ENCODE measurements around the gene LANCL1. TPM values are rescaled to one million over a fixed set of nuclear protein-coding genes. Genes with fewer than 3 reads are reported as not detected.

The LANCL1 gene
- total and polyA plus RNA-seq, 12 donors = 7.7 to 62.2 (median 37.7) TPM

DNA sequence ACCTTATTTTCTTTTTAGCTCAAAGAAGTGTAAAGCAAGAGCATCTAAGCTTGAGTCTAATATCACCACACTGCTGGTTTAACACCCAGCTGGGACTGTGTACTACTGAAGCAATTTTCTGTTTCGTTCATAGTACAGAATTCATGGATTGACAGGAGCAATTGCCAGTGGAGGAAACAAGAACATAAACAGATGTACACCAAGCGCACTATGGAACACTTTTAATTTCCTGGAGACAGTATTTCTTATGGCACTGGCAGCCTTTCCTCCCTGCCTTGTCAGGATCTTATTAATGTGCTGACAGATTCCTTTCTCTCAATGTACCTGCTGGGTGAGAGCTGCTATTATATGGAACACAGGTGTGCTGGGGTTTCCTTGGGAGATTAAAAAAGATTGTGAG is 4.2 kb upstream of the LANCL1 start:
- Histone ChIP-seq H3K27ac (no peak overlapping the region), H3K9me3 (replicated peaks in 1 of 3) (no peaks in the 10 kb centered on the region), H3K4me3 (no peak overlapping the region), H3K27me3 (no peaks in the 10 kb centered on the region), H3K4me1 (replicated peaks in 1 of 2) (peaks cover 3 to 4% of the 10 kb centered on the region in 2 donors), H3K36me3 (replicated peaks in 1 of 2) (no peaks in the 10 kb centered on the region)
- DNase-seq = no peak
- TF ChIP-seq POLR2A (IDR thresholded peaks at IDR 0.05) (no peak), CTCF (IDR thresholded peaks at IDR 0.05) (no peak)
- 81 to 87% (median 85%) methylated on average over 2 of the region's 2 CpGs for WGBS, 4 donors
- intact Hi-C loops (cut with DNase I) = no loop called here

GRCh38 chr2:210480079-210480478 is 3.5 kb upstream of the LANCL1 start:
- WGBS, 4 donors = 62 to 71% (median 66%) methylated on average over 3 of the region's 3 CpGs
- TF ChIP-seq POLR2A (IDR thresholded peaks at IDR 0.05) (no peak), CTCF (IDR thresholded peaks at IDR 0.05) (no peak)
- DNase-seq = no peak
- Histone ChIP-seq H3K9me3 (replicated peaks in 1 of 3) (no peaks in the 10 kb centered on the region), H3K4me3 (no peak overlapping the region), H3K4me1 (replicated peaks in 1 of 2) (peaks cover 4 to 10% of the 10 kb centered on the region in 2 donors), H3K36me3 (replicated peaks in 1 of 2) (no peaks in the 10 kb centered on the region), H3K27me3 (no peaks in the 10 kb centered on the region), H3K27ac (no peak overlapping the region)
- intact Hi-C loops (cut with DNase I) = no loop called here

DNA sequence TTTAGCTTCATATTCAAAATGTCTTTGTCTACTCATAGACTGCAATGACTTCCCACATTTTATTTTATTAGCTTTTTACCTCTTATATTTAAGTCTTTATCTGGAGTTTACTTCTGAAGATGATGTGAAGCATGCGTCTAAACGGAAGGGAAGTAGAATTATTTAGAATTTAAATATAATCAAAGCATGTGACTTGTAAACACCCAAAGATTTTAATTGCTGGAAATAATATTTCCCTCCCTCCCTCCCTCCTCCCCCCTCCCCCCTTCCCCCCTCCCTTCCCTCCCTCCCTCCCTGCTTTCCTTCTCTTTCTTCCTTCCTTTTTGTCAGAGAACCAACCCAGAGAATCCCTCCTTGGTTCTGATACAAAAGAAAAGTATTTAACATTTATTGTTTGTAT is 2.1 kb upstream of the LANCL1 start:
- Histone ChIP-seq H3K4me1 (replicated peaks in 1 of 2) (peaks cover 4 to 16% of the 10 kb centered on the region in 2 donors), H3K9me3 (replicated peaks in 1 of 3) (no peaks in the 10 kb centered on the region), H3K27me3 (no peaks in the 10 kb centered on the region), H3K27ac (no peak overlapping the region), H3K36me3 (replicated peaks in 1 of 2) (no peaks in the 10 kb centered on the region), H3K4me3 (no peak overlapping the region)
- TF ChIP-seq POLR2A (IDR thresholded peaks at IDR 0.05) = no peak
- no peak for TF ChIP-seq CTCF (IDR thresholded peaks at IDR 0.05)
- intact Hi-C loops (cut with DNase I) = no loop called here
- no peak for DNase-seq
- 96 to 99% (median 98%) methylated on average over 2 of the region's 2 CpGs for WGBS, 4 donors

DNA sequence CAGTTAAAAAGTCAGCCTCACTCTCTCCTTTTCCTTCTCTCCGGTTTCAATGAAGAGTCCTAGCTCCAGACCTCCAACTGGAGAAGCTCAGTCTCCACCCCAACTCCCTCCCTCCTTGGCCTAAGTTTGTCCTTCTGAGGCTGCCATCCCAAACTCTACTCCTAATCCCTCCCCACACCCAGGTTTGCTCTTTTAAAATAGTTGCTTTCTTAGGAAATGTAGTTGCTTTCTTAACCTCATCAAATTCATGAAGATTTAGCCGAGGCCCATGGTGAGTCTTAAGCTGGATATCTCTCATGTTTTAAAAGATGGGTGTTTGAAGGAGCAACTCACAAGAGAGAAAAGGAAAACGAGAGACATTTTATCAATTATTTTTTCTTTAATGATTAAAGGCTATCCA is 937 bp upstream of the LANCL1 start:
- no peaks in the 10 kb centered on the region for H3K36me3 ChIP-seq (replicated peaks in 1 of 2)
- TF ChIP-seq POLR2A (IDR thresholded peaks at IDR 0.05) (no peak), CTCF (IDR thresholded peaks at IDR 0.05) (no peak)
- peak overlapping the region in 1 of 4 donors; percentile 92 for H3K4me3 ChIP-seq
- no peaks in the 10 kb centered on the region for H3K27me3 ChIP-seq
- H3K4me1 ChIP-seq (replicated peaks in 1 of 2) = peaks cover 4 to 16% of the 10 kb centered on the region in 2 donors
- DNase-seq = no peak
- intact Hi-C loops (cut with DNase I) = no loop called here
- whole genome bisulfite sequencing, 4 donors = 79 to 83% (median 81%) methylated on average over 3 of the region's 3 CpGs
- H3K9me3 ChIP-seq (replicated peaks in 1 of 3) = no peaks in the 10 kb centered on the region
- no peak overlapping the region for H3K27ac ChIP-seq
